HepG2 (cell line): ENCODE results near the gene IQCB1. TPM values are rescaled to one million over a fixed set of nuclear protein-coding genes. Genes with fewer than 3 reads are reported as not detected.

Source experiments
- FOXA1 ChIP-seq, 2 experiments: fragments of 450-650 bp in 1 of 2; sonication (generic) in 1 of 2; formaldehyde crosslinking in 1 of 2; IDR thresholded peaks; 2 replicates each; pipeline versions ENCODE4 v1.4.0 to v1.6.1; 2016 to 2020; ENCODE audit warnings: missing genetic modification reagents in 1 of 2
- GTF3A ChIP-seq: sonication (generic); formaldehyde crosslinking; conservative IDR thresholded peaks from 2 replicates; pipeline ENCODE4 v1.4.0; 2020; ENCODE audit warnings: mild to moderate bottlenecking, missing genetic modification reagents
- HCFC1 ChIP-seq: fragments of 150-350 bp; IDR thresholded peaks from 2 replicates; pipeline ENCODE4 v1.6.1; 2014; ENCODE audit warnings: low read depth, low read length
- HNF4G ChIP-seq, 2 experiments: sonication (generic) in 1 of 2; formaldehyde crosslinking in 1 of 2; IDR thresholded peaks; 2 replicates each; pipeline versions ENCODE4 v1.4.0 to v1.6.1; 2011 to 2020; ENCODE audit warnings: borderline replicate concordance in 2 of 2, low read depth in 2 of 2, mild to moderate bottlenecking in 2 of 2, low read length in 1 of 2, missing genetic modification reagents in 1 of 2, moderate library complexity in 1 of 2
- KAT8 ChIP-seq: IDR thresholded peaks from 2 replicates; pipeline ENCODE4 v1.6.1; 2016; ENCODE audit warnings: missing genetic modification reagents, missing compliant biosample characterization
- KDM3A ChIP-seq: IDR thresholded peaks from 2 replicates; pipeline ENCODE4 v1.6.1; 2018; ENCODE audit warnings: low read depth, missing compliant biosample characterization
- KLF16 ChIP-seq, 2 experiments: sonication (generic) in 1 of 2; formaldehyde crosslinking in 1 of 2; IDR thresholded peaks; 2 replicates each; pipeline versions ENCODE4 v1.6.1 to v1.8.0; 2016 to 2023; ENCODE audit warnings: missing genetic modification reagents in 2 of 2, missing compliant biosample characterization in 1 of 2
- LCORL ChIP-seq, 2 experiments: fragments of 450-650 bp in 1 of 2; sonication (generic) in 1 of 2; formaldehyde crosslinking in 1 of 2; IDR thresholded peaks; 2 replicates each; pipeline versions ENCODE4 v1.5.0 to v1.6.1; 2017 to 2020; ENCODE audit warnings: antibody characterized with exemption in 1 of 2, missing genetic modification reagents in 1 of 2
- MIER3 ChIP-seq: IDR thresholded peaks from 2 replicates; pipeline ENCODE4 v1.6.1; 2016; ENCODE audit warnings: missing compliant biosample characterization, borderline replicate concordance
- NCOA2 ChIP-seq: sonication (generic); formaldehyde crosslinking; IDR thresholded peaks from 2 replicates; pipeline ENCODE4 v1.8.0; 2022; ENCODE audit warnings: inconsistent platforms
- NFIC ChIP-seq: IDR thresholded peaks from 2 replicates; pipeline ENCODE4 v1.6.1; 2012; ENCODE audit warnings: mild to moderate bottlenecking, low read length, inconsistent platforms
- NR2F2 ChIP-seq: IDR thresholded peaks from 2 replicates; pipeline ENCODE4 v1.6.1; 2012; ENCODE audit warnings: low read depth, inconsistent platforms, borderline replicate concordance
- SAFB2 ChIP-seq: sonication (generic); formaldehyde crosslinking; IDR thresholded peaks from 2 replicates; pipeline ENCODE4 v1.5.1; 2020; ENCODE audit warnings: missing genetic modification reagents, low read depth, mild to moderate bottlenecking, borderline replicate concordance
- SAP130 ChIP-seq: IDR thresholded peaks from 2 replicates; pipeline ENCODE4 v1.6.1; 2016; ENCODE audit warnings: low read depth
- SNAI1 ChIP-seq: sonication (generic); formaldehyde crosslinking; IDR thresholded peaks from 2 replicates; pipeline ENCODE4 v1.5.0; 2020; ENCODE audit warnings: mild to moderate bottlenecking, missing genetic modification reagents, borderline replicate concordance
- SOX13 ChIP-seq, 3 experiments: fragments of 450-650 bp in 1 of 3; sonication (generic) in 1 of 3; formaldehyde crosslinking in 1 of 3; IDR thresholded peaks in 2 of 3; conservative IDR thresholded peaks in 1 of 3; 2 replicates each; pipeline versions ENCODE4 v1.5.0 to v1.6.1; 2016 to 2020; ENCODE audit warnings: antibody characterized with exemption in 1 of 3, mild to moderate bottlenecking in 1 of 3, missing compliant biosample characterization in 1 of 3, missing genetic modification reagents in 1 of 3, moderate library complexity in 1 of 3
- SOX6 ChIP-seq, 2 experiments: fragments of 450-650 bp in 1 of 2; sonication (generic) in 1 of 2; formaldehyde crosslinking in 1 of 2; IDR thresholded peaks; 2 replicates each; pipeline versions ENCODE4 v1.4.0 to v1.6.1; 2017 to 2020; ENCODE audit warnings: antibody characterized with exemption in 1 of 2, mild to moderate bottlenecking in 1 of 2, missing genetic modification reagents in 1 of 2
- SP5 ChIP-seq: IDR thresholded peaks from 2 replicates; pipeline ENCODE4 v1.6.1; 2016; ENCODE audit warnings: low read depth, borderline replicate concordance
- TBX2 ChIP-seq: sonication (generic); formaldehyde crosslinking; IDR thresholded peaks from 2 replicates; pipeline ENCODE4 v1.5.0; 2020; ENCODE audit warnings: missing genetic modification reagents, mild to moderate bottlenecking, borderline replicate concordance
- ZBTB7B ChIP-seq: sonication (generic); formaldehyde crosslinking; IDR thresholded peaks from 2 replicates; pipeline ENCODE4 v1.4.0; 2020; ENCODE audit warnings: missing genetic modification reagents
- ZNF121 ChIP-seq: sonication (generic); formaldehyde crosslinking; IDR thresholded peaks from 2 replicates; pipeline ENCODE4 v1.5.0; 2020; ENCODE audit warnings: mild to moderate bottlenecking, missing genetic modification reagents
- ZNF34 ChIP-seq: sonication (generic); formaldehyde crosslinking; IDR thresholded peaks from 2 replicates; pipeline ENCODE4 v1.4.0; 2020; ENCODE audit warnings: mild to moderate bottlenecking, missing genetic modification reagents, borderline replicate concordance
- ZNF558 ChIP-seq: sonication (generic); formaldehyde crosslinking; IDR thresholded peaks from 2 replicates; pipeline ENCODE4 v1.9.0; 2022; ENCODE audit warnings: mild to moderate bottlenecking, missing genetic modification reagents, borderline replicate concordance
- ZNF615 ChIP-seq: sonication (generic); formaldehyde crosslinking; IDR thresholded peaks from 2 replicates; pipeline ENCODE4 v1.5.0; 2020; ENCODE audit warnings: mild to moderate bottlenecking, missing genetic modification reagents, borderline replicate concordance
- ZNF772 ChIP-seq: sonication (generic); formaldehyde crosslinking; IDR thresholded peaks from 2 replicates; pipeline ENCODE4 v1.5.0; 2020; ENCODE audit warnings: mild to moderate bottlenecking, missing genetic modification reagents
- ZNF777 ChIP-seq: sonication (generic); formaldehyde crosslinking; IDR thresholded peaks from 2 replicates; pipeline ENCODE4 v1.4.0; 2020; ENCODE audit warnings: missing genetic modification reagents
- ZNF816 ChIP-seq: sonication (generic); formaldehyde crosslinking; IDR thresholded peaks from 2 replicates; pipeline ENCODE4 v1.8.0; 2022; ENCODE audit warnings: missing genetic modification reagents, mild to moderate bottlenecking, borderline replicate concordance
- polyA plus RNA-seq, 8 experiments: library from polyadenylated mRNA; depleted of rRNA in 3 of 8; stranded (reverse) in 7 of 8; unstranded in 1 of 8; fragments of >200 nt; fragmentation: Illumina TruSeq in 4 of 8; extraction: Trizol in 4 of 8; gene quantifications; 2 replicates each; pipeline versions ENCODE4 v1.2.1 to v1.2.3, GENCODE V29; 2011 to 2016; ENCODE audit warnings: low read depth in 4 of 8, missing spikeins in 1 of 8, mixed read lengths in 1 of 8; ENCODE audit not compliant: insufficient read depth in 1 of 8
- total RNA-seq, 5 experiments: library from RNA; depleted of rRNA; stranded (reverse); fragments of >200 nt; fragmentation: Illumina TruSeq; extraction: Trizol; gene quantifications; 2 replicates each; pipeline ENCODE4 v1.2.3, GENCODE V29; 2016; ENCODE audit warnings: low read depth in 1 of 5
- TF ChIP-seq, protein P1 (sequence below): IDR thresholded peaks from 2 replicates; pipeline ENCODE4 v1.6.1; 2012; ENCODE audit warnings: low read depth, low read length, improper control_type of control experiment

The IQCB1 gene
- total and polyA plus RNA-seq, 2 of the 13 experiments (the other 11 are each of a cell fraction or from before 2014, with no cell fraction given), result 18.0 to 41.4 TPM

DNA sequence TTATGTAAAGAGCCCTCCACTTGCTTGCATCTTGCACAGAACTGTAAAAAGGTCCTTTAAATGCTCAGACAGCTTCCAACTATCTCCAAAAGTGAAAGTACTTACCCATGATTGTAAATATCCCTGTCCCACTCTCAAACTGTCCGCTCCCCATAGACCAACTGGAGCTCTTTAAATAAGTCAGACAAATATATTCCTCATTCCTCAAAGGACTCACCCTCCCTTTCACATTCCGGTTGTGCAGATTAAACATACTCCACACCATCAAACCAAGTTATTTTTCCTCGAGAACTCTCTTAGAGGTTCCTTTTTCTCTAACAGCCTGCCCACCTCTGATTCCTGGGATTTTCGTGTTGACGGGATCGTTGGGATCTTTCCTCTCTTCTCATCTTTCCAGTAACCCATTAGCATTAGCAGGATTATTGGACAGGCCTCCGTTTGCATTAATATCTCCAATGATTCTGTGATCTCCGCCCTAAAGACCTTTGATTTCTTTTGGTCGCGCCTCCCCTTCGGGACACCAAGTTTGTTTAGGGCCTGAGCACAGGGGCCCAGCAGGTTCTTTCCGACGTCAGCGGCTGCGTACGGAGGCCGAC is 86.1 kb downstream of the IQCB1 start (continued):
- no peak for TF ChIP-seq TBX2 (CRISPR knock-in tag)
- TF ChIP-seq HCFC1, result no peak
- TF ChIP-seq NFIC, result peak; percentile 42; the same call in 1 of the 2 replicates
- no peak; a peak in 1 of 4 replicates for TF ChIP-seq KLF16 (CRISPR knock-in tag; IDR thresholded peaks at IDR 0.05)
- TF ChIP-seq ZNF772 (CRISPR knock-in tag), result 0 out of 2 replicates have a peak, but pooled peaks have one; percentile 6
- no peak for TF ChIP-seq ZNF816 (CRISPR knock-in tag)
- TF ChIP-seq GTF3A (CRISPR knock-in tag), result no peak
- 0 out of 2 replicates have a peak, but pooled peaks have one; percentile 2 for TF ChIP-seq NCOA2 (CRISPR knock-in tag)
- TF ChIP-seq HNF4G (IDR thresholded peaks at IDR 0.05; ENCODE audit: borderline replicate concordance, low read depth, low read length), result 0 out of 2 replicates have a peak, but pooled peaks have one; percentile 26
- TF ChIP-seq HNF4G (CRISPR knock-in tag; IDR thresholded peaks at IDR 0.05; ENCODE audit: borderline replicate concordance, low read depth), result no peak
- 0 out of 2 replicates have a peak, but pooled peaks have one; percentile 13 for TF ChIP-seq MIER3 (CRISPR knock-in tag)
- TF ChIP-seq ZNF615, result no peak
- TF ChIP-seq ZNF558, result 0 out of 2 replicates have a peak, but pooled peaks have one; percentile 81
- TF ChIP-seq SNAI1 (CRISPR knock-in tag), result 0 out of 2 replicates have a peak, but pooled peaks have one; percentile 42
- TF ChIP-seq SAP130 (CRISPR knock-in tag), result 0 out of 2 replicates have a peak, but pooled peaks have one; percentile 11
- TF ChIP-seq ZBTB7B, result 0 out of 2 replicates have a peak, but pooled peaks have one; percentile 26
- peak; percentile 48; the same call in 1 of the 2 replicates for TF ChIP-seq SAFB2 (CRISPR knock-in tag)
- 0 out of 2 replicates have a peak, but pooled peaks have one; percentile 6 for TF ChIP-seq ZNF121 (CRISPR knock-in tag)
- TF ChIP-seq, protein P1, sequence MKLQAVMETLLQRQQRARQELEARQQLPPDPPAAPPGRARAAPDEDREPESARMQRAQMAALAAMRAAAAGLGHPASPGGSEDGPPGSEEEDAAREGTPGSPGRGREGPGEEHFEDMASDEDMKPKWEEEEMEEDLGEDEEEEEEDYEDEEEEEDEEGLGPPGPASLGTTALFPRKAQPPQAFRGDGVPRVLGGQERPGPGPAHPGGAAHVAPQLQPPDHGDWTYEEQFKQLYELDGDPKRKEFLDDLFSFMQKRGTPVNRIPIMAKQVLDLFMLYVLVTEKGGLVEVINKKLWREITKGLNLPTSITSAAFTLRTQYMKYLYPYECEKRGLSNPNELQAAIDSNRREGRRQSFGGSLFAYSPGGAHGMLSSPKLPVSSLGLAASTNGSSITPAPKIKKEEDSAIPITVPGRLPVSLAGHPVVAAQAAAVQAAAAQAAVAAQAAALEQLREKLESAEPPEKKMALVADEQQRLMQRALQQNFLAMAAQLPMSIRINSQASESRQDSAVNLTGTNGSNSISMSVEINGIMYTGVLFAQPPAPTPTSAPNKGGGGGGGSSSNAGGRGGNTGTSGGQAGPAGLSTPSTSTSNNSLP, result peak; percentile 63
- no peak for TF ChIP-seq FOXA1 (IDR thresholded peaks at IDR 0.05)
- TF ChIP-seq FOXA1 (CRISPR knock-in tag; IDR thresholded peaks at IDR 0.05), result peak; percentile 65
- TF ChIP-seq LCORL (IDR thresholded peaks at IDR 0.05), result no peak
- 0 out of 2 replicates have a peak, but pooled peaks have one; percentile 24 for TF ChIP-seq LCORL (CRISPR knock-in tag; IDR thresholded peaks at IDR 0.05)
- TF ChIP-seq KAT8 (CRISPR knock-in tag), result 0 out of 2 replicates have a peak, but pooled peaks have one; percentile 6
- peak; percentile 16; the same call in 1 of the 2 replicates for TF ChIP-seq NR2F2
- 0 out of 2 replicates have a peak, but pooled peaks have one; percentile 8 for TF ChIP-seq SP5 (CRISPR knock-in tag)
- peak; percentile 54; the same call in 1 of the 2 replicates for TF ChIP-seq ZNF34 (CRISPR knock-in tag)
- TF ChIP-seq ZNF777 (CRISPR knock-in tag), result peak; percentile 67; the same call in 1 of the 2 replicates
- TF ChIP-seq SOX6 (IDR thresholded peaks at IDR 0.05), result no peak
- 0 out of 2 replicates have a peak, but pooled peaks have one; percentile 11 for TF ChIP-seq SOX6 (CRISPR knock-in tag; IDR thresholded peaks at IDR 0.05)
- TF ChIP-seq SOX13 (IDR thresholded peaks at IDR 0.05), result no peak
- 0 out of 4 replicates have a peak, but pooled peaks of 1 of the 2 experiments have one; percentile 4 for TF ChIP-seq SOX13 (CRISPR knock-in tag; conservative IDR thresholded peaks at IDR 0.05 in 1 of 2, IDR thresholded peaks at IDR 0.05 in 1 of 2)
- 0 out of 2 replicates have a peak, but pooled peaks have one; percentile 47 for TF ChIP-seq KDM3A (CRISPR knock-in tag)
